Subcutaneous preadipocyte (primary cell): Measurements from ENCODE around the gene BBS10. TPM values are rescaled to one million over a fixed set of nuclear protein-coding genes. Genes with fewer than 3 reads are reported as not detected.

ENCODE experiments used
- small RNA-seq: library from RNA; depleted of rRNA; stranded (forward); fragments of <200 nt; gene quantifications from one replicate; pipeline ENCODE3, GENCODE V24; 2012
- total RNA-seq: library from RNA; depleted of rRNA; stranded (reverse); fragments of >200 nt; gene quantifications from 2 replicates; pipeline ENCODE4 v1.2.3, GENCODE V29; 2012

BBS10 gene
- total RNA-seq, result 8.8 and 11.5 TPM in 2 replicates

DNA sequence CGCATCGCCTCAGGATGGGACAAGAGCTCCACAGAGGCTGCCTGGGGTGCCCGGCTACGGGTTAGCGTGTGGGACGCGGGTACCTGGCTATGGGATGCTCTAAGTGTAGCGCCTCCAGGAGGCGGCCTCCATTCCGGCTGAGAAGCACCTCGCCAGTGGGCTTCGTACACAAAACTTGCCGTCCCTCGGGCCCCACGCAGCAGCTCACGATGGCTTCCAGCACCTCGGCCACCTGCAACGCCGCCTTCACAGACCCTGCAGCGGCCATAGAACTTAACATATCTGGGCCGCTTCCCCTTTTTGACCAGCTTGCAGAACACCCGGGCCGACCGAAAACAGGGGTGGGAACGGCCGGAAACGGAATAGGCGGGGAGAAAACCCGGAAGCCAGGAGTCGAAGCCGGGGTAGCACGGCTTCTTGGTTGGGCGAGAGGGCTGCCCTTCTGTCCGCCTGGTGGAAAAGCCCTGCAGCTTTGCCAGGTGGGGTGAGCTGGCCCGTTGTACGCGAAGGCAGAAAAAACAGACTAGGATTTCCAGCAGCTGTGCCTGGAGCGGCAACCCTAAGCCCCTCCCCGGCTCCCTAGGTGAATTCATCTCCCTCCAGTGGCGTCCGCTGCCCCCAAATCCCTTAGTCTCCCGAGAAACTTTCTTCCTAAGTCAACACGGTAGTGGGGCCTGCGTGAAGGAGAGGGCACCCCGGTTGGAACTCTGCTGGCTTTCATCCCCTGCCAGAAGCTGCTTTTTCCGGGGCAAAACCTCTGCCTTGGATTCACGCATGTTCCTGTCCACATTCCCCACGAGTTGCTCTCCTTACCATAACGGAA lies at the start of gene BBS10:
TSS of gene BBS10 (minus strand) at position 337 of the 823 bp plus-strand sequence. CDS start at position 280, 57 bp downstream.

Small RNA genes lying within 50 kb of the gene (small RNA-seq; reads per million reads assigned to genes)
- 0.19 reads per million for gene RN7SKP172

Other genes starting within 250 kb of the BBS10 start
- gene OSBPL8, start 211.4 kb upstream of the BBS10 start, total RNA-seq, result 87.1 and 105 TPM in 2 replicates